ENCODE measurements around the gene SIK2.

SIK2 gene

GRCh38 chr11:111733611-111734088, 131.4 kb downstream of the SIK2 start:
- H3K4me3 ChIP-seq (ENCODE audit: low read depth, low read length): no peak overlapping the region
- TF ChIP-seq CTCF (IDR thresholded peaks at IDR 0.05; ENCODE audit: borderline replicate concordance, insufficient read depth, low read depth, low read length): no peak

- TF ChIP-seq CTCF (IDR thresholded peaks at IDR 0.05; ENCODE audit: borderline replicate concordance, insufficient read depth, low read depth, low read length): no peak
- no peak overlapping the region for H3K4me3 ChIP-seq (ENCODE audit: low read depth, low read length)
Measured at GRCh38 chr11:111734101-111734953, 132.1 kb downstream of the SIK2 start.

GRCh38 chr11:111734954-111735261, 132.7 kb downstream of the SIK2 start:
- H3K4me3 ChIP-seq (ENCODE audit: low read depth, low read length): no peak overlapping the region
- TF ChIP-seq CTCF (IDR thresholded peaks at IDR 0.05; ENCODE audit: borderline replicate concordance, insufficient read depth, low read depth, low read length): no peak

- no peak for TF ChIP-seq CTCF (IDR thresholded peaks at IDR 0.05; ENCODE audit: borderline replicate concordance, insufficient read depth, low read depth, low read length)
- no peak overlapping the region for H3K4me3 ChIP-seq (ENCODE audit: low read depth, low read length)
Measured at GRCh38 chr11:111735262-111736116, 133.2 kb downstream of the SIK2 start.

GRCh38 chr11:111736181-111736590, 133.9 kb downstream of the SIK2 start:
- no peak for TF ChIP-seq CTCF (IDR thresholded peaks at IDR 0.05; ENCODE audit: borderline replicate concordance, insufficient read depth, low read depth, low read length)
- no peak overlapping the region for H3K4me3 ChIP-seq (ENCODE audit: low read depth, low read length)

GRCh38 chr11:111736621-111737443, 134.6 kb downstream of the SIK2 start:
- no peak overlapping the region for H3K4me3 ChIP-seq (ENCODE audit: low read depth, low read length)
- TF ChIP-seq CTCF (IDR thresholded peaks at IDR 0.05; ENCODE audit: borderline replicate concordance, insufficient read depth, low read depth, low read length): no peak
